DOHH2 (cell line): ENCODE results near the gene COL7A1.

ENCODE experiments used
- H3F3A ChIP-seq: fragments of 200-600 bp; sonication (generic), shearing (Covaris generic); 2 replicates; pipeline ENCODE4 v1.6.0; 2016; ENCODE audit warnings: antibody characterized with exemption, mild to moderate bottlenecking; ENCODE audit not compliant: control insufficient read depth, insufficient read depth
- H3K27ac ChIP-seq: fragments of 200-600 bp; sonication (generic); 2 replicates; pipeline ENCODE4 v1.5.1; 2014; ENCODE audit warnings: low read depth, mild to moderate bottlenecking, low read length, moderate library complexity
- H3K27me3 ChIP-seq: fragments of 200-600 bp; sonication (generic); 2 replicates; pipeline ENCODE4 v1.6.1; 2014; ENCODE audit warnings: mild to moderate bottlenecking, low read length, mixed read lengths; ENCODE audit not compliant: control insufficient read depth
- H3K36me3 ChIP-seq: fragments of 200-600 bp; sonication (generic); 2 replicates; pipeline ENCODE4 v1.6.1; 2014; ENCODE audit warnings: mild to moderate bottlenecking, low read length, moderate library complexity, mixed read lengths; ENCODE audit not compliant: control insufficient read depth
- H3K4me1 ChIP-seq: fragments of 200-600 bp; sonication (generic); 2 replicates; pipeline ENCODE4 v1.6.1; 2014; ENCODE audit warnings: mild to moderate bottlenecking, low read length, mixed read lengths; ENCODE audit not compliant: control insufficient read depth
- H3K4me2 ChIP-seq: fragments of 200-600 bp; sonication (generic); 2 replicates; pipeline ENCODE4 v1.6.0; 2014; ENCODE audit warnings: mild to moderate bottlenecking, low read length, moderate library complexity
- H3K4me3 ChIP-seq: fragments of 200-600 bp; sonication (generic); 2 replicates; pipeline ENCODE4 v1.5.1; 2014; ENCODE audit warnings: mild to moderate bottlenecking, low read length, mixed read lengths
- H3K79me2 ChIP-seq: fragments of 200-600 bp; sonication (generic); 2 replicates; pipeline ENCODE4 v1.6.1; 2014; ENCODE audit warnings: mild to moderate bottlenecking, low read length, mixed read lengths; ENCODE audit not compliant: control insufficient read depth
- H3K9me2 ChIP-seq: fragments of 200-600 bp; sonication (generic); replicated peaks from 2 replicates; pipeline ENCODE4 v1.6.1; 2014; ENCODE audit warnings: mild to moderate bottlenecking, low read length, mixed read lengths; ENCODE audit not compliant: control insufficient read depth
- H3K9me3 ChIP-seq: fragments of 200-600 bp; sonication (generic); 2 replicates; pipeline ENCODE4 v1.6.1; 2014; ENCODE audit warnings: antibody characterized with exemption, low read length, mixed read lengths; ENCODE audit not compliant: control insufficient read depth, insufficient read depth
- H4K20me1 ChIP-seq: fragments of 200-600 bp; sonication (generic); 2 replicates; pipeline ENCODE4 v1.6.0; 2014; ENCODE audit warnings: low read depth, mild to moderate bottlenecking, antibody characterized with exemption, low read length, moderate library complexity; ENCODE audit not compliant: control insufficient read depth, insufficient read depth
- CTCF ChIP-seq: fragments of 200-600 bp; sonication (generic); IDR thresholded peaks from one replicate; pipeline ENCODE4 v1.5.1; 2014; ENCODE audit warnings: antibody characterized with exemption, mild to moderate bottlenecking, low read depth, low read length; ENCODE audit not compliant: poor library complexity, severe bottlenecking
- EZH2phosphoT487 ChIP-seq: fragments of 200-600 bp; sonication (generic); IDR thresholded peaks from 2 replicates; pipeline ENCODE4 v1.6.1; 2017; ENCODE audit warnings: borderline replicate concordance, mild to moderate bottlenecking, antibody characterized with exemption, low read length, moderate library complexity, mixed read lengths

COL7A1 gene

GRCh38 chr3:48514431-48515227 is 80.5 kb downstream of the COL7A1 start:
- H3K36me3 ChIP-seq = no peaks in the 10 kb centered on the region
- no peak overlapping the region for H3K4me2 ChIP-seq
- H3K79me2 ChIP-seq = no peaks in the 10 kb centered on the region
- TF ChIP-seq CTCF = no peak
- TF ChIP-seq EZH2phosphoT487 = no peak
- peaks cover 12% of the 10 kb centered on the region for H3K4me1 ChIP-seq
- no peaks in the 10 kb centered on the region for H3K9me3 ChIP-seq
- H3K9me2 ChIP-seq = no peaks in the 10 kb centered on the region
- no peak overlapping the region for H3K27ac ChIP-seq
- no peaks in the 10 kb centered on the region for H4K20me1 ChIP-seq
- no peaks in the 10 kb centered on the region for H3F3A ChIP-seq
- H3K27me3 ChIP-seq = no peaks in the 10 kb centered on the region
- no peak overlapping the region for H3K4me3 ChIP-seq
